HepG2 (cell line): ENCODE measurements around the gene IER2. TPM values are rescaled to one million over a fixed set of nuclear protein-coding genes. Genes with fewer than 3 reads are reported as not detected.

ENCODE experiments used
- RXRB ChIP-seq: IDR thresholded peaks from 2 replicates; pipeline ENCODE4 v1.6.1; 2016; ENCODE audit warnings: borderline replicate concordance, missing genetic modification reagents, missing compliant biosample characterization
- ZFX ChIP-seq: sonication (generic); formaldehyde crosslinking; IDR thresholded peaks from 2 replicates; pipeline ENCODE4 v1.4.0; 2020; ENCODE audit warnings: mild to moderate bottlenecking, low read depth, missing genetic modification reagents, moderate library complexity
- ZNF12 ChIP-seq: sonication (generic); formaldehyde crosslinking; IDR thresholded peaks from 2 replicates; pipeline ENCODE4 v1.5.0; 2020; ENCODE audit warnings: missing genetic modification reagents
- ZNF382 ChIP-seq: sonication (generic); formaldehyde crosslinking; IDR thresholded peaks from 2 replicates; pipeline ENCODE4 v1.5.0; 2020; ENCODE audit warnings: missing genetic modification reagents, mild to moderate bottlenecking, borderline replicate concordance
- polyA plus RNA-seq, 8 experiments: library from polyadenylated mRNA; depleted of rRNA in 3 of 8; stranded (reverse) in 7 of 8; unstranded in 1 of 8; fragments of >200 nt; fragmentation: Illumina TruSeq in 4 of 8; extraction: Trizol in 4 of 8; gene quantifications; 2 replicates each; pipeline versions ENCODE4 v1.2.1 to v1.2.3, GENCODE V29; 2011 to 2016; ENCODE audit warnings: low read depth in 4 of 8, missing spikeins in 1 of 8, mixed read lengths in 1 of 8; ENCODE audit not compliant: insufficient read depth in 1 of 8
- total RNA-seq, 5 experiments: library from RNA; depleted of rRNA; stranded (reverse); fragments of >200 nt; fragmentation: Illumina TruSeq; extraction: Trizol; gene quantifications; 2 replicates each; pipeline ENCODE4 v1.2.3, GENCODE V29; 2016; ENCODE audit warnings: low read depth in 1 of 5
- TF ChIP-seq, protein P1 (sequence below): sonication (generic); formaldehyde crosslinking; IDR thresholded peaks from 2 replicates; pipeline ENCODE4 v1.5.0; 2020; ENCODE audit warnings: missing genetic modification reagents, mild to moderate bottlenecking, borderline replicate concordance
- TF ChIP-seq, protein P2 (sequence below), 2 experiments: sonication (generic) in 1 of 2; formaldehyde crosslinking in 1 of 2; IDR thresholded peaks; 2 replicates each; pipeline versions ENCODE4 v1.4.0 to v1.6.1; 2016 to 2020; ENCODE audit warnings: borderline replicate concordance in 1 of 2, low read depth in 1 of 2, mild to moderate bottlenecking in 1 of 2, missing genetic modification reagents in 1 of 2
- TF ChIP-seq, protein P3 (sequence below): IDR thresholded peaks from 2 replicates; pipeline ENCODE4 v1.6.1; 2016; ENCODE audit warnings: low read depth, borderline replicate concordance

Gene IER2
- total and polyA plus RNA-seq, 2 of the 13 experiments (the other 11 are each of a cell fraction or from before 2014, with no cell fraction given), result 10.1 to 14.3 TPM

DNA sequence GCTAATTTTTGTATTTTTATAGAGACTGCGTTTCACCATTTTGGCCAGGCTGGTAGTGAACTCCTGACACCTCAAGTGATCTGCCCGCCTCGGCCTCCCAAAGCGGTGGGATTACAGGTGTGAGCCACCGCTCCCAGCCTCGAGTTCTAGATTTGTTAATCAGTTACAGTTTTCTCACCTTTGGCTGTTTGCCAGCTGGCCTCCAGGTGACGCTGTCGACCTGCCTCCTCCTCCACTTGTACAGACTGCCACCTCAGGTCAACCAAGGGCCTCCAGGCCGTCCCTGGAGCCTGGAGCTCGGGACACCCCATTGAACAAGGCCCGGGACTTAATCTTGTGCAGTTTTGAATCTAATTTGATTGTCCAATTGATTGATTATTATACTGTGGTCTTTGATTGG is 45.5 kb downstream of the IER2 start (continued):
- TF ChIP-seq RXRB (CRISPR knock-in tag), result peak; percentile 84; the same call in 1 of the 2 replicates
- TF ChIP-seq ZNF382 (CRISPR knock-in tag), result no peak
- TF ChIP-seq, protein P1, sequence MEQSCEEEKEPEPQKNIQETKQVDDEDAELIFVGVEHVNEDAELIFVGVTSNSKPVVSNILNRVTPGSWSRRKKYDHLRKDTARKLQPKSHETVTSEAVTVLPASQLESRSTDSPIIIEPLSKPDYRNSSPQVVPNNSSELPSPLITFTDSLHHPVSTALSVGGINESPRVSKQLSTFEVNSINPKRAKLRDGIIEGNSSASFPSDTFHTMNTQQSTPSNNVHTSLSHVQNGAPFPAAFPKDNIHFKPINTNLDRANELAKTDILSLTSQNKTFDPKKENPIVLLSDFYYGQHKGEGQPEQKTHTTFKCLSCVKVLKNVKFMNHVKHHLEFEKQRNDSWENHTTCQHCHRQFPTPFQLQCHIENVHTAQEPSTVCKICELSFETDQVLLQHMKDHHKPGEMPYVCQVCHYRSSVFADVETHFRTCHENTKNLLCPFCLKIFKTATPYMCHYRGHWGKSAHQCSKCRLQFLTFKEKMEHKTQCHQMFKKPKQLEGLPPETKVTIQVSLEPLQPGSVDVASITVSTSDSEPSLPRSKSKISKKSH (CRISPR knock-in tag), result peak; percentile 60; the same call in 1 of the 2 replicates
- TF ChIP-seq, protein P2, sequence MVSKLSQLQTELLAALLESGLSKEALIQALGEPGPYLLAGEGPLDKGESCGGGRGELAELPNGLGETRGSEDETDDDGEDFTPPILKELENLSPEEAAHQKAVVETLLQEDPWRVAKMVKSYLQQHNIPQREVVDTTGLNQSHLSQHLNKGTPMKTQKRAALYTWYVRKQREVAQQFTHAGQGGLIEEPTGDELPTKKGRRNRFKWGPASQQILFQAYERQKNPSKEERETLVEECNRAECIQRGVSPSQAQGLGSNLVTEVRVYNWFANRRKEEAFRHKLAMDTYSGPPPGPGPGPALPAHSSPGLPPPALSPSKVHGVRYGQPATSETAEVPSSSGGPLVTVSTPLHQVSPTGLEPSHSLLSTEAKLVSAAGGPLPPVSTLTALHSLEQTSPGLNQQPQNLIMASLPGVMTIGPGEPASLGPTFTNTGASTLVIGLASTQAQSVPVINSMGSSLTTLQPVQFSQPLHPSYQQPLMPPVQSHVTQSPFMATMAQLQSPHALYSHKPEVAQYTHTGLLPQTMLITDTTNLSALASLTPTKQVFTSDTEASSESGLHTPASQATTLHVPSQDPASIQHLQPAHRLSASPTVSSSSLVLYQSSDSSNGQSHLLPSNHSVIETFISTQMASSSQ (IDR thresholded peaks at IDR 0.05; ENCODE audit: low read depth), result peak; percentile 72
- TF ChIP-seq, protein P2 (CRISPR knock-in tag; IDR thresholded peaks at IDR 0.05; ENCODE audit: borderline replicate concordance), result peak; percentile 84
- peak; percentile 41; the same call in 1 of the 2 replicates for TF ChIP-seq ZFX
- TF ChIP-seq, protein P3, sequence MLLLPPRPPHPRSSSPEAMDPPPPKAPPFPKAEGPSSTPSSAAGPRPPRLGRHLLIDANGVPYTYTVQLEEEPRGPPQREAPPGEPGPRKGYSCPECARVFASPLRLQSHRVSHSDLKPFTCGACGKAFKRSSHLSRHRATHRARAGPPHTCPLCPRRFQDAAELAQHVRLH (CRISPR knock-in tag), result 0 out of 2 replicates have a peak, but pooled peaks have one; percentile 30
- TF ChIP-seq ZNF12 (CRISPR knock-in tag), result no peak
- TF ChIP-seq, all 625 proteins: peak for 50
